NOMO-1 (cell line): Measurements from ENCODE around the gene CTLA4.

ENCODE experiments used
- DNase-seq, 2 experiments: peaks; one replicate each; lab custom pipeline; 2025; ENCODE audit not compliant: unreplicated experiment in 2 of 2; lab: John Stamatoyannopoulos, UW

CTLA4 gene

GRCh38 chr2:203867561-203868200 lies at the start of gene CTLA4:
Gene CTLA4 (plus strand): TSS chr2:203867771. CDS start chr2:203867943, 172 bp downstream.
- no peak for DNase-seq

GRCh38 chr2:203818656-203819055 lies 48.9 kb upstream of the CTLA4 start:
- no peak for DNase-seq

GRCh38 chr2:203819434-203820133 lies 48.0 kb upstream of the CTLA4 start:
- no peak for DNase-seq

GRCh38 chr2:203820969-203821368 lies 46.6 kb upstream of the CTLA4 start:
- no peak for DNase-seq

GRCh38 chr2:203822240-203822639 lies 45.3 kb upstream of the CTLA4 start:
- DNase-seq: no peak

GRCh38 chr2:203823173-203823572 lies 44.4 kb upstream of the CTLA4 start:
- no peak for DNase-seq

- DNase-seq: no peak
Observed at GRCh38 chr2:203824057-203824456, 43.5 kb upstream of the CTLA4 start.

- DNase-seq: no peak
Observed at GRCh38 chr2:203824603-203825002, 43.0 kb upstream of the CTLA4 start.

- DNase-seq: no peak
Observed at GRCh38 chr2:203826704-203827103, 40.9 kb upstream of the CTLA4 start.

GRCh38 chr2:203830304-203831055 lies 37.1 kb upstream of the CTLA4 start:
- DNase-seq: no peak

- DNase-seq: no peak
Observed at GRCh38 chr2:203835420-203835819, 32.2 kb upstream of the CTLA4 start.

GRCh38 chr2:203835892-203836800 lies 31.4 kb upstream of the CTLA4 start:
- DNase-seq: no peak

- DNase-seq: no peak
Observed at GRCh38 chr2:203840655-203841205, 26.8 kb upstream of the CTLA4 start.

GRCh38 chr2:203841654-203842053 lies 25.9 kb upstream of the CTLA4 start:
- no peak for DNase-seq

GRCh38 chr2:203842373-203842772 lies 25.2 kb upstream of the CTLA4 start:
- DNase-seq: no peak

GRCh38 chr2:203846490-203847105 lies 21.0 kb upstream of the CTLA4 start:
- DNase-seq: no peak

GRCh38 chr2:203849010-203849409 lies 18.6 kb upstream of the CTLA4 start:
- DNase-seq: no peak

GRCh38 chr2:203852760-203853159 lies 14.8 kb upstream of the CTLA4 start:
- no peak for DNase-seq

- no peak for DNase-seq
Observed at GRCh38 chr2:203853271-203853670, 14.3 kb upstream of the CTLA4 start.

- no peak for DNase-seq
Observed at GRCh38 chr2:203853722-203854121, 13.8 kb upstream of the CTLA4 start.
